DOHH2 (cell line): ENCODE results near the gene ADORA3.

Experiments used
- CTCF ChIP-seq: fragments of 200-600 bp; sonication (generic); IDR thresholded peaks from one replicate; pipeline ENCODE4 v1.5.1; 2014; ENCODE audit warnings: antibody characterized with exemption, mild to moderate bottlenecking, low read depth, low read length; ENCODE audit not compliant: poor library complexity, severe bottlenecking
- EZH2phosphoT487 ChIP-seq: fragments of 200-600 bp; sonication (generic); IDR thresholded peaks from 2 replicates; pipeline ENCODE4 v1.6.1; 2017; ENCODE audit warnings: borderline replicate concordance, mild to moderate bottlenecking, antibody characterized with exemption, low read length, moderate library complexity, mixed read lengths

- no peak for TF ChIP-seq CTCF
- no peak for TF ChIP-seq EZH2phosphoT487
These were observed 37.5 kb upstream of the ADORA3 start for GRCh38 chr1:111540928-111541327.
